H9 (cell line): ENCODE measurements around the gene BACE2. TPM values are rescaled to one million over a fixed set of nuclear protein-coding genes. Genes with fewer than 3 reads are reported as not detected.

Experiments used
- DNase-seq: peaks from one replicate; pipeline ENCODE4 v3.0.0-alpha.2; 2017
- H2AFZ ChIP-seq: one replicate; pipeline ENCODE4 v1.6.1; 2013; ENCODE audit warnings: mild to moderate bottlenecking, low read length, control low read depth, moderate library complexity
- H2AK5ac ChIP-seq: 2 replicates; pipeline ENCODE4 v1.6.1; 2013; ENCODE audit warnings: low read length, control low read depth, mixed read lengths; ENCODE audit not compliant: insufficient read length
- H2BK120ac ChIP-seq: one replicate; pipeline ENCODE4 v1.6.1; 2013; ENCODE audit warnings: low read depth, mild to moderate bottlenecking, low read length, control low read depth, inconsistent platforms; ENCODE audit not compliant: poor library complexity, severe bottlenecking
- H2BK12ac ChIP-seq: 2 replicates; pipeline ENCODE4 v1.6.1; 2013; ENCODE audit warnings: low read length, control low read depth, mixed read lengths, low read depth; ENCODE audit not compliant: insufficient read length
- H2BK15ac ChIP-seq: 2 replicates; pipeline ENCODE4 v1.6.1; 2013; ENCODE audit warnings: low read depth, low read length, control low read depth
- H2BK20ac ChIP-seq: one replicate; pipeline ENCODE4 v1.6.1; 2013; ENCODE audit warnings: low read depth, mild to moderate bottlenecking, low read length, control low read depth, inconsistent platforms; ENCODE audit not compliant: poor library complexity, severe bottlenecking
- H2BK5ac ChIP-seq: 2 replicates; pipeline ENCODE4 v1.6.1; 2013; ENCODE audit warnings: low read length, control low read depth, mixed read lengths; ENCODE audit not compliant: insufficient read length
- H3K14ac ChIP-seq: 2 replicates; pipeline ENCODE4 v1.6.1; 2013; ENCODE audit warnings: low read length, control low read depth; ENCODE audit not compliant: insufficient read depth
- H3K18ac ChIP-seq: 2 replicates; pipeline ENCODE4 v1.6.1; 2013; ENCODE audit warnings: low read depth, mild to moderate bottlenecking, mixed read lengths, low read length, control low read depth; ENCODE audit not compliant: insufficient read length
- H3K23ac ChIP-seq: 2 replicates; pipeline ENCODE4 v1.6.1; 2013; ENCODE audit warnings: low read length, control low read depth, mixed read lengths, low read depth; ENCODE audit not compliant: insufficient read length
- H3K23me2 ChIP-seq: 2 replicates; pipeline ENCODE4 v1.6.1; 2013; ENCODE audit warnings: low read depth, mild to moderate bottlenecking, mixed read lengths, low read length, control low read depth; ENCODE audit not compliant: insufficient read length, poor library complexity, severe bottlenecking
- H3K27ac ChIP-seq: 2 replicates; pipeline ENCODE4 v1.5.1; 2013; ENCODE audit warnings: low read length, control low read depth, mixed read lengths, low read depth; ENCODE audit not compliant: insufficient read length
- H3K27me3 ChIP-seq: 2 replicates; pipeline ENCODE4 v1.6.1; 2013; ENCODE audit warnings: low read length, control low read depth, inconsistent platforms; ENCODE audit not compliant: insufficient read depth
- H3K4ac ChIP-seq: 2 replicates; pipeline ENCODE4 v1.6.1; 2013; ENCODE audit warnings: low read depth, mild to moderate bottlenecking, control low read depth, inconsistent platforms, low read length, moderate library complexity
- H3K4me1 ChIP-seq: 2 replicates; pipeline ENCODE4 v1.6.1; 2013; ENCODE audit warnings: low read length, control low read depth, inconsistent platforms; ENCODE audit not compliant: insufficient read depth
- H3K4me2 ChIP-seq: 2 replicates; pipeline ENCODE4 v1.6.1; 2013; ENCODE audit warnings: low read length, control low read depth, mixed read lengths; ENCODE audit not compliant: insufficient read length, insufficient read depth
- H3K56ac ChIP-seq: 2 replicates; pipeline ENCODE4 v1.6.1; 2013; ENCODE audit warnings: low read depth, mild to moderate bottlenecking, mixed read lengths, low read length, control low read depth; ENCODE audit not compliant: insufficient read length
- H3K79me1 ChIP-seq: 2 replicates; pipeline ENCODE4 v1.6.1; 2013; ENCODE audit warnings: low read depth, mild to moderate bottlenecking, moderate library complexity, low read length, control low read depth, inconsistent platforms; ENCODE audit not compliant: insufficient read depth, poor library complexity, severe bottlenecking
- H3K79me2 ChIP-seq: 2 replicates; pipeline ENCODE4 v1.6.1; 2013; ENCODE audit warnings: low read length, control low read depth, inconsistent platforms; ENCODE audit not compliant: insufficient read depth
- H3K9ac ChIP-seq: 2 replicates; pipeline ENCODE4 v1.6.1; 2013; ENCODE audit warnings: low read length, control low read depth, mixed read lengths; ENCODE audit not compliant: insufficient read length; ENCODE audit errors: extremely low read depth
- H3K9me3 ChIP-seq: one replicate; pipeline ENCODE4 v1.6.1; 2013; ENCODE audit warnings: low read depth, low read length, inconsistent platforms; ENCODE audit not compliant: control insufficient read depth
- H3T11ph ChIP-seq: one replicate; pipeline ENCODE4 v1.6.1; 2013; ENCODE audit warnings: mild to moderate bottlenecking, low read length, control low read depth, inconsistent platforms
- H4K20me1 ChIP-seq: one replicate; pipeline ENCODE4 v1.6.1; 2013; ENCODE audit not compliant: control insufficient read depth, insufficient read length, insufficient read depth
- H4K5ac ChIP-seq: 2 replicates; pipeline ENCODE4 v1.6.1; 2013; ENCODE audit warnings: low read depth, mild to moderate bottlenecking, mixed read lengths, low read length, control low read depth; ENCODE audit not compliant: insufficient read length
- H4K8ac ChIP-seq: replicated peaks from 2 replicates; pipeline ENCODE4 v1.6.1; 2013; ENCODE audit warnings: low read length, control low read depth, mixed read lengths, low read depth; ENCODE audit not compliant: insufficient read length
- H4K91ac ChIP-seq: 2 replicates; pipeline ENCODE4 v1.6.1; 2013; ENCODE audit warnings: low read depth, mild to moderate bottlenecking, moderate library complexity, mixed read lengths, low read length, control low read depth; ENCODE audit not compliant: insufficient read length
- H3K27ac Mint-ChIP-seq, 3 experiments: 2 replicates in 2 of 3; 3 replicates in 1 of 3; pipeline ENCODE4 v1.8.0; 2020 to 2021; ENCODE audit warnings: mixed read lengths in 3 of 3, mild to moderate bottlenecking in 1 of 3, moderate library complexity in 1 of 3
- H3K27me3 Mint-ChIP-seq: 2 replicates; pipeline ENCODE4 v1.8.0; 2021; ENCODE audit warnings: low read depth, mild to moderate bottlenecking, moderate library complexity, mixed read lengths
- H3K36me3 Mint-ChIP-seq, 3 experiments: 2 replicates in 2 of 3; 3 replicates in 1 of 3; pipeline ENCODE4 v1.8.0; 2020 to 2021; ENCODE audit warnings: low read depth in 3 of 3, mixed read lengths in 3 of 3; ENCODE audit not compliant: insufficient read depth in 1 of 3
- H3K4me1 Mint-ChIP-seq, 2 experiments: 2 replicates each; pipeline ENCODE4 v1.8.0; 2020; ENCODE audit warnings: mixed read lengths in 2 of 2
- H3K4me3 Mint-ChIP-seq, 2 experiments: 2 replicates in 1 of 2; 3 replicates in 1 of 2; pipeline ENCODE4 v1.8.0; 2020 to 2021; ENCODE audit warnings: mild to moderate bottlenecking in 2 of 2, mixed read lengths in 2 of 2, moderate library complexity in 1 of 2
- H3K9me3 Mint-ChIP-seq, 2 experiments: 2 replicates in 1 of 2; 3 replicates in 1 of 2; pipeline ENCODE4 v1.8.0; 2020; ENCODE audit warnings: mild to moderate bottlenecking in 2 of 2, mixed read lengths in 2 of 2, moderate library complexity in 1 of 2
- CTCF ChIP-seq: fragments of 200-600 bp; sonication (generic); conservative IDR thresholded peaks from 3 replicates; pipeline ENCODE4 v1.8.0; 2021; ENCODE audit warnings: antibody characterized with exemption, mild to moderate bottlenecking
- WGBS: extraction: QIAGEN DNeasy Blood & Tissue Kit; methylation state at CpG from one replicate; pipeline ENCODE4 v1.1.7; 2013; ENCODE audit warnings: missing lambda C conversion rate, low lambda C conversion rate, mixed read lengths; ENCODE audit not compliant: insufficient read length; ENCODE audit errors: extremely low coverage; 5-methylcytosine and 5-hydroxymethylcytosine counted together
- total RNA-seq: library from RNA; stranded (reverse); gene quantifications from 2 replicates; pipeline ENCODE4 v1.2.1, GENCODE V29; 2021

Gene BACE2
- total RNA-seq, 1 experiment from 2014 or later: 8.0 TPM

GRCh38 chr21:41183575-41183974, 15.6 kb downstream of the BACE2 start:
- H3K27me3 Mint-ChIP-seq: no peaks in the 10 kb centered on the region

More at GRCh38 chr21:41183575-41183974, 15.6 kb downstream of the BACE2 start:
- no peak overlapping the region for H3K4me2 ChIP-seq
- H2BK15ac ChIP-seq: no peak overlapping the region
- peak overlapping the region in 1 of 3 experiments; percentile 37; a peak in 2 of 7 replicates for H3K27ac Mint-ChIP-seq
- H3K18ac ChIP-seq: no peak overlapping the region
- no peak overlapping the region for H2BK20ac ChIP-seq
- H3K56ac ChIP-seq: no peak overlapping the region
- H3K79me1 ChIP-seq: no peaks in the 10 kb centered on the region
- H4K8ac ChIP-seq: no peak overlapping the region
- no peak overlapping the region for H2BK12ac ChIP-seq
- H3K27me3 ChIP-seq: no peaks in the 10 kb centered on the region
- no peaks in the 10 kb centered on the region for H3K9me3 ChIP-seq
- no peak overlapping the region for H3T11ph ChIP-seq
- H2AFZ ChIP-seq: no peak overlapping the region
- H3K4me1 Mint-ChIP-seq: peaks cover 18 to 26% of the 10 kb centered on the region in 2 experiments
- H2BK120ac ChIP-seq: no peak overlapping the region
- H4K91ac ChIP-seq: no peak overlapping the region
- H2BK5ac ChIP-seq: no peak overlapping the region
- H3K9me3 Mint-ChIP-seq: peaks cover 7 to 8% of the 10 kb centered on the region in 2 experiments; a peak in 3 of 5 replicates
- no peaks in the 10 kb centered on the region for H3K4me1 ChIP-seq
- H3K36me3 Mint-ChIP-seq: peaks cover 0 to 12% (median 0%) of the 10 kb centered on the region in 3 experiments; a peak in 3 of 7 replicates
- H3K27ac ChIP-seq: no peak overlapping the region
- H3K9ac ChIP-seq: no peak overlapping the region
- H2AK5ac ChIP-seq: no peak overlapping the region
- TF ChIP-seq CTCF: no peak
- no peaks in the 10 kb centered on the region for H4K20me1 ChIP-seq
- H3K79me2 ChIP-seq: no peaks in the 10 kb centered on the region
- H4K5ac ChIP-seq: no peak overlapping the region
- H3K23ac ChIP-seq: no peak overlapping the region
- peak; percentile 59 for DNase-seq
- no peak overlapping the region for H3K14ac ChIP-seq
- H3K4ac ChIP-seq: no peak overlapping the region
- no CpG with 5 or more reads among the region's 4 CpGs for WGBS
- no peak overlapping the region for H3K4me3 Mint-ChIP-seq
- H3K23me2 ChIP-seq: no peaks in the 10 kb centered on the region
